KMS-11 (cell line): ENCODE results near the gene EPHB3.

Source experiments
- H2AFZ ChIP-seq: fragments of 200-600 bp; sonication (generic); 2 replicates; pipeline ENCODE4 v1.6.1; 2016; ENCODE audit warnings: antibody characterized with exemption, mixed run types, low read depth
- H3K27ac ChIP-seq: fragments of 200-600 bp; sonication (generic); 2 replicates; pipeline ENCODE4 v1.6.1; 2016; ENCODE audit warnings: mild to moderate bottlenecking, mixed run types
- H3K27me3 ChIP-seq: fragments of 200-600 bp; sonication (generic); 2 replicates; pipeline ENCODE4 v1.6.1; 2017; ENCODE audit warnings: mild to moderate bottlenecking, low read depth, mixed run types, moderate library complexity; ENCODE audit not compliant: insufficient read depth
- H3K36me3 ChIP-seq: fragments of 200-600 bp; sonication (generic); 2 replicates; pipeline ENCODE4 v1.6.1; 2017; ENCODE audit warnings: mild to moderate bottlenecking, mixed run types; ENCODE audit not compliant: insufficient read depth
- H3K4me1 ChIP-seq: fragments of 200-600 bp; sonication (generic); 2 replicates; pipeline ENCODE4 v1.6.1; 2016; ENCODE audit warnings: mild to moderate bottlenecking, low read depth, mixed run types; ENCODE audit not compliant: poor library complexity, severe bottlenecking
- H3K4me2 ChIP-seq: fragments of 200-600 bp; sonication (generic); 2 replicates; pipeline ENCODE4 v1.7.0; 2016; ENCODE audit warnings: mild to moderate bottlenecking, mixed run types
- H3K4me3 ChIP-seq: fragments of 200-600 bp; sonication (generic); IDR thresholded peaks from 2 replicates; pipeline ENCODE4 v1.6.1; 2017; ENCODE audit warnings: low read depth, low read length, mixed read lengths; ENCODE audit not compliant: insufficient read depth
- H3K79me2 ChIP-seq: fragments of 200-600 bp; sonication (generic); 2 replicates; pipeline ENCODE4 v1.6.1; 2016; ENCODE audit warnings: low read depth, mixed run types; ENCODE audit not compliant: insufficient read depth
- H3K9ac ChIP-seq: fragments of 200-600 bp; sonication (generic); 2 replicates; pipeline ENCODE4 v1.6.1; 2016; ENCODE audit warnings: mild to moderate bottlenecking, mixed run types
- H4K20me1 ChIP-seq: fragments of 200-600 bp; sonication (generic); 2 replicates; pipeline ENCODE4 v1.6.1; 2016; ENCODE audit warnings: mild to moderate bottlenecking, mixed run types; ENCODE audit not compliant: insufficient read depth
- TF ChIP-seq, protein P1 (sequence below): fragments of 200-600 bp; sonication (generic); conservative IDR thresholded peaks from 2 replicates; pipeline ENCODE4 v1.6.1; 2017; ENCODE audit warnings: low read depth, mild to moderate bottlenecking, antibody characterized with exemption, low read length, moderate library complexity, mixed read lengths

EPHB3 gene

DNA sequence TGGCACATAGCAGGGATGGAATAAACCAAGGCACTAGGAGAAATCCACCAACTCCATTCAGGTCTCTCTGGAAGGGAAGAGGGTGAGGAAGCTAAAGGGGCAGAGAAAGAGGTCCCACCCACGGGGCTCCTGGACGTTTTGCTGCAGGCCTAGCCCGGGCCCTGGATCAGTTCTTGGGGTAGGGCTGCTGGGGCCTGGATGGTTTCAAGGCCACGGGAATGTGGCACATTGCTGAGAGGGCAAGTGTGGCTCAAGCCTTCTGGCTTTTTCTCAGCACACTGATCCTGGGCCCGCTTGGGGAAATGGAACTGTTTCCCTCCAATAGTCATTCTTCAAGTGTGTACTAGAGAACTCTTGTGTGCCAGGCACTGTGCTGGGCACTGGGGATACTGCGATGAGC lies 24.0 kb downstream of the EPHB3 start:
- no peaks in the 10 kb centered on the region for H3K79me2 ChIP-seq
- H3K4me1 ChIP-seq: no peaks in the 10 kb centered on the region
- TF ChIP-seq, protein P1, sequence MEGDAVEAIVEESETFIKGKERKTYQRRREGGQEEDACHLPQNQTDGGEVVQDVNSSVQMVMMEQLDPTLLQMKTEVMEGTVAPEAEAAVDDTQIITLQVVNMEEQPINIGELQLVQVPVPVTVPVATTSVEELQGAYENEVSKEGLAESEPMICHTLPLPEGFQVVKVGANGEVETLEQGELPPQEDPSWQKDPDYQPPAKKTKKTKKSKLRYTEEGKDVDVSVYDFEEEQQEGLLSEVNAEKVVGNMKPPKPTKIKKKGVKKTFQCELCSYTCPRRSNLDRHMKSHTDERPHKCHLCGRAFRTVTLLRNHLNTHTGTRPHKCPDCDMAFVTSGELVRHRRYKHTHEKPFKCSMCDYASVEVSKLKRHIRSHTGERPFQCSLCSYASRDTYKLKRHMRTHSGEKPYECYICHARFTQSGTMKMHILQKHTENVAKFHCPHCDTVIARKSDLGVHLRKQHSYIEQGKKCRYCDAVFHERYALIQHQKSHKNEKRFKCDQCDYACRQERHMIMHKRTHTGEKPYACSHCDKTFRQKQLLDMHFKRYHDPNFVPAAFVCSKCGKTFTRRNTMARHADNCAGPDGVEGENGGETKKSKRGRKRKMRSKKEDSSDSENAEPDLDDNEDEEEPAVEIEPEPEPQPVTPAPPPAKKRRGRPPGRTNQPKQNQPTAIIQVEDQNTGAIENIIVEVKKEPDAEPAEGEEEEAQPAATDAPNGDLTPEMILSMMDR: no peak
- H4K20me1 ChIP-seq: no peaks in the 10 kb centered on the region
- no peak overlapping the region for H3K4me2 ChIP-seq
- no peak overlapping the region for H3K4me3 ChIP-seq
- no peak overlapping the region for H3K9ac ChIP-seq
- no peaks in the 10 kb centered on the region for H3K36me3 ChIP-seq
- no peak overlapping the region for H3K27ac ChIP-seq
- peaks cover 6% of the 10 kb centered on the region; the same call in 1 of the 2 replicates for H3K27me3 ChIP-seq
- H2AFZ ChIP-seq: no peak overlapping the region

DNA sequence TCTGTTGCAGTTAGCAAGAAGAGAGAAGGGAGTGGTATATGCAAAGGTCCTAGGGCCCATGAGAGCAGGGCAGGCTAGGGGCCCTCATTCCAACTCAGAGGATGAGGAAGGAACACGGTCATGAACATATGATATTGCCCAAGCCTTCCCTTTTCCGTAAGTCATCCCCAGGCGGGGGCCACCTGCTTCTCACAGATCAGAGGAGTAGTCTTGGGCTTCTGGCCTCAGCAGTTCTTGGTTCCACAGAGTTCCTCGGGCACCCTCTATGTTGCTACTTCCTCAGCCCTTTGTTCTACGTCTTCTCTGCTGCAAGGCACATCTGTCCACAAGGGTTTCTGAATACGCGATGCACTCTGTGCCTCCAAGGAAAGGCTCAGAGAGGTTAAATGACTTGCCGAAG lies 25.3 kb downstream of the EPHB3 start:
- H3K4me2 ChIP-seq: no peak overlapping the region
- H3K4me3 ChIP-seq: no peak overlapping the region
- H3K9ac ChIP-seq: no peak overlapping the region
- no peaks in the 10 kb centered on the region for H3K36me3 ChIP-seq
- H3K4me1 ChIP-seq: no peaks in the 10 kb centered on the region
- no peaks in the 10 kb centered on the region for H3K79me2 ChIP-seq
- H3K27ac ChIP-seq: no peak overlapping the region
- no peaks in the 10 kb centered on the region for H4K20me1 ChIP-seq
- TF ChIP-seq, protein P1: no peak
- peaks cover 6% of the 10 kb centered on the region; the same call in 1 of the 2 replicates for H3K27me3 ChIP-seq
- no peak overlapping the region for H2AFZ ChIP-seq

DNA sequence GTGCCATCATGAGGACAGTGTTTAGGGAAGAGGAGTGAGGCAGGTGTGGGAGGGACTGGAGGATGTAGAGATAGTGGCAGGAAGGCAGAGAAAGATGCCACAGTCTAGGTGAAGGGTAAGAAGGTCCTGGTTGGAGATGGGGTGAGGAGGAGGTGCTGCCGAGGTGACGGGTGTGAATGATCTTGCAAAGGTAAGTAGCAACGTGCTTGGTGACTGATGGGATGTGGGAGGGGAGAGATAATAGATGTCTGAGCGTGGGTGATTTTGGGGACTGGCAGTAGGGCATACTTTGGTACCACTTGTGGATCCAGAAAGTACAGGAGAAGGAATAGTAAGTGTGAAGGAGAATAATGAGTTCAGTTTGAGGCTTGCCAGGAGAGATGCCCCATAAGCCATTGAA lies 27.2 kb downstream of the EPHB3 start:
- Histone ChIP-seq H4K20me1 (no peaks in the 10 kb centered on the region), H2AFZ (no peak overlapping the region), H3K36me3 (no peaks in the 10 kb centered on the region), H3K4me3 (no peak overlapping the region), H3K27ac (no peak overlapping the region), H3K27me3 (peaks cover 6% of the 10 kb centered on the region; the same call in 1 of the 2 replicates), H3K4me1 (no peaks in the 10 kb centered on the region), H3K4me2 (no peak overlapping the region), H3K79me2 (no peaks in the 10 kb centered on the region), H3K9ac (no peak overlapping the region)
- TF ChIP-seq, protein P1: no peak

DNA sequence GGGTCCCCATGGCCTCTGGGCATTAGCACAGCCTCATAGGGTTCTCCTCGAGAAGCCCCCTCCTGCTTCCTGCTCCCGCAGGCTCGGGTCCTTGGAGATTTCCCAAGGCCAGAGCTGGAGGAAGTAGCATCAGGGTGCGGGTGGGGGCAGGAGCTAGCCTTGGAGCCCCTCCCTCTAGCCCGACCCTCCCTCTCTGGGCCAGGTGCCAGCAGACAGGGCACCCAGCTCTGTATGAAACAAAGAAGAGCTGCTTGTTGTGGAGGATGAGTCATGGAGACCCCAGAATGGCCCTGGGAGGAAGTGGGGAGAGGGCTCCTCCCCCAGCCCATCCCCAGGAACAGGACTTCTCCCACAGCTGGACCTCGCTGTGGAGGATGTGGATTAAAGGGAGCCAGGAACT lies 29.2 kb downstream of the EPHB3 start:
- no peaks in the 10 kb centered on the region for H3K79me2 ChIP-seq
- H3K36me3 ChIP-seq: no peaks in the 10 kb centered on the region
- no peaks in the 10 kb centered on the region for H3K4me1 ChIP-seq
- no peak overlapping the region for H3K4me3 ChIP-seq
- H3K4me2 ChIP-seq: no peak overlapping the region
- no peaks in the 10 kb centered on the region for H4K20me1 ChIP-seq
- no peak overlapping the region for H2AFZ ChIP-seq
- H3K9ac ChIP-seq: no peak overlapping the region
- no peak overlapping the region for H3K27ac ChIP-seq
- H3K27me3 ChIP-seq: peaks cover 3% of the 10 kb centered on the region; the same call in 1 of the 2 replicates
- TF ChIP-seq, protein P1: no peak
